Psoas muscle (tissue), 8 donors: ENCODE data around the gene PCDH15. TPM values are rescaled to one million over a fixed set of nuclear protein-coding genes. Genes with fewer than 3 reads are reported as not detected.

ENCODE experiments used
- ATAC-seq, 4 donors: fragments of 200-7000 bp; cut with Tn5 transposase; one replicate each; pipeline ENCODE4 v1.9.1; 2020; ENCODE audit warnings: moderate library complexity in 3 of 4, mild to moderate bottlenecking in 2 of 4
- DNase-seq, 2 donors: peaks; one replicate each; pipeline ENCODE4 v3.0.0-alpha.2; 2020
- H3K27ac ChIP-seq: fragments of 200-600 bp; one replicate; pipeline ENCODE4 v1.8.0; 2022
- H3K27me3 ChIP-seq, 3 donors: fragments of 200-600 bp in 1 of 3; one replicate each; pipeline versions ENCODE4 v1.6.1 to v1.8.0; 2013 to 2022; ENCODE audit warnings: low read length in 2 of 3, mild to moderate bottlenecking in 2 of 3, moderate library complexity in 1 of 3; ENCODE audit not compliant: insufficient read depth in 3 of 3
- H3K36me3 ChIP-seq, 2 donors: fragments of 200-600 bp in 1 of 2; one replicate each; pipeline versions ENCODE4 v1.6.1 to v1.8.0; 2013 to 2022; ENCODE audit warnings: low read depth in 1 of 2, mild to moderate bottlenecking in 1 of 2, moderate library complexity in 1 of 2; ENCODE audit not compliant: insufficient read depth in 1 of 2
- H3K4me1 ChIP-seq: fragments of 200-600 bp; one replicate; pipeline ENCODE4 v1.8.0; 2022
- H3K4me3 ChIP-seq: fragments of 200-600 bp; one replicate; pipeline ENCODE4 v1.8.0; 2022; ENCODE audit warnings: mild to moderate bottlenecking
- H3K9me3 ChIP-seq: fragments of 200-600 bp; one replicate; pipeline ENCODE4 v1.8.0; 2022
- CTCF ChIP-seq: fragments of 200-600 bp; IDR thresholded peaks from one replicate; pipeline ENCODE4 v1.8.0; 2022; ENCODE audit warnings: antibody characterized with exemption
- WGBS, 3 donors: extraction: QIAGEN DNeasy Blood & Tissue Kit; methylation state at CpG; one replicate each; pipeline versions ENCODE4 v1.1.6 to v1.1.7; 2013; 5-methylcytosine and 5-hydroxymethylcytosine counted together
- intact Hi-C, 2 donors: fragments of 100-400 bp; cut with DNase I; formaldehyde crosslinking; loops; one replicate each; pipeline versions ENCODE4 v1.11.0 to v1.14.2; 2022
- polyA plus RNA-seq, 3 donors: library from polyadenylated mRNA; stranded (reverse); fragments of 200-250 nt; gene quantifications; one replicate each; pipeline ENCODE4 v1.2.3, GENCODE V29; 2013
- total RNA-seq, 4 donors: library from RNA; stranded (reverse); fragmentation: NEBNext Ultra II Directional in 2 of 4; extraction: Animal tissue kit (Norgen Biotek cat#: 25700) in 2 of 4; gene quantifications; one replicate each; pipeline versions ENCODE4 v1.2.1 to v1.2.4, GENCODE V29; 2021 to 2023
- donor health status: healthy with polysubstance abuse.
- donor health status: DM: no; HTN: no; CAD: no; lungs with moderate emphysema.
- donor health status: Bipolar disorder and iron deficiency.
- donor health status: healthy.
- donor health status: DM: yes; HTN: yes; CAD: no.
- donor health status: DM: no; HTN: no; CAD: no.
- donor health status: DM: no; HTN: no; CAD: no.
- donor health status: DM: yes; HTN: yes; CAD: no.

The PCDH15 gene
- total and polyA plus RNA-seq, 7 donors = not detected

GRCh38 chr10:54454271-54454670, 346.8 kb downstream of the PCDH15 start:
- DNase-seq (no peak), ATAC-seq (no peak)
- Histone ChIP-seq H3K9me3 (no peaks in the 10 kb centered on the region), H3K4me3 (no peak overlapping the region), H3K4me1 (no peaks in the 10 kb centered on the region), H3K36me3 (no peaks in the 10 kb centered on the region), H3K27ac (no peak overlapping the region), H3K27me3 (no peaks in the 10 kb centered on the region)
- WGBS, 3 donors = 61 to 74% (median 68%) methylated on average over 1 of the region's 1 CpG
- intact Hi-C loops = no loop called here
- no peak for TF ChIP-seq CTCF

DNA sequence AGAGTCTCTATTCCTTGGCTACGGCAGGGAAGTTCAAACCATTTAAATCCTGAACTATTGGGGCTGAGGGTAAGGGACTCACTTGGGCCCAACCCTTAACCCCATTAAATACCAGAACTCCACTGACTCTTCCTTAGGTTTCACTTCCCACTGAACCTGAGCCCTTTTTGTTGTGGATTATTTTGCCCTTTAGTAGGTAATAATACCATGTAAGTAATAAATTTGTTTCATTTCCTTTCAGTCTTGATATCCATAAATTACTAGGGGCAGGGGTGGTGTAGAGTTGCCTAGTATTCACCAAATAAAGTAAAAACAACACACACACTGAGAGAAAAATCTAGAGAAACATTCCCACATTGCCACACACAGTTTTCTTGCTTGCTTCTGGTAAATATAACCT, 352.0 kb downstream of the PCDH15 start:
- no peak for TF ChIP-seq CTCF
- H3K36me3 ChIP-seq = no peaks in the 10 kb centered on the region
- no peaks in the 10 kb centered on the region for H3K9me3 ChIP-seq
- no peaks in the 10 kb centered on the region for H3K27me3 ChIP-seq
- WGBS, 3 donors = 67 to 92% (median 82%) methylated on average over 1 of the region's 1 CpG
- DNase-seq = no peak
- H3K27ac ChIP-seq = no peak overlapping the region
- ATAC-seq = no peak
- no peaks in the 10 kb centered on the region for H3K4me1 ChIP-seq
- intact Hi-C loops = no loop called here
- no peak overlapping the region for H3K4me3 ChIP-seq

DNA sequence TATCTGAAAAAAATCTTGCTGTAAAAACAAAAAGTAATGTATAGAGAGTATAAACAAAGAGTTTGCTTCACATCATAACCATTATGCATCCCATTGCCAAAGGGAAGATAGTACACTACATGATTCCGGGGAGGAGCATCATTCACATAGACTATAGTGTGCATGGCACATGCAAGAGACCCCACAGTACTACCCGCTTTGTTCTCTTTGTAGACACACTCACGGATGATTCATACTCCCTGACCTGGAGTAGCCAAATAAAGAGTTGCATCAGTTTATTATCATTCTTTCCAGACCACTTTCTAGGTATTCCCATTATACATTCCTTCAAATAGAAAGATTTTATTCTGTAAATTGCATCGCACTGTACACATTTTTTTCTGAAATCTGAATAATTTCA, 356.9 kb downstream of the PCDH15 start:
- Histone ChIP-seq H3K9me3 (no peaks in the 10 kb centered on the region), H3K36me3 (no peaks in the 10 kb centered on the region), H3K27me3 (no peaks in the 10 kb centered on the region), H3K4me3 (no peak overlapping the region), H3K27ac (no peak overlapping the region), H3K4me1 (no peaks in the 10 kb centered on the region)
- intact Hi-C loops = no loop called here
- ATAC-seq (no peak), DNase-seq (no peak)
- 67 to 95% (median 67%) methylated on average over 4 of the region's 4 CpGs for WGBS, 3 donors
- no peak for TF ChIP-seq CTCF

- WGBS, 3 donors = 50 to 66% (median 60%) methylated on average over 2 of the region's 2 CpGs
- DNase-seq (no peak), ATAC-seq (no peak)
- H3K9me3 ChIP-seq = no peaks in the 10 kb centered on the region
- no peaks in the 10 kb centered on the region for H3K4me1 ChIP-seq
- H3K36me3 ChIP-seq = no peaks in the 10 kb centered on the region
- intact Hi-C loops = no loop called here
- no peak overlapping the region for H3K27ac ChIP-seq
- TF ChIP-seq CTCF = no peak
- no peaks in the 10 kb centered on the region for H3K27me3 ChIP-seq
- H3K4me3 ChIP-seq = no peak overlapping the region
Measured at GRCh38 chr10:54441275-54441674, 359.8 kb downstream of the PCDH15 start.

GRCh38 chr10:54434782-54435181, 366.2 kb downstream of the PCDH15 start:
- ATAC-seq (no peak), DNase-seq (no peak)
- no peaks in the 10 kb centered on the region for H3K27me3 ChIP-seq
- no peaks in the 10 kb centered on the region for H3K9me3 ChIP-seq
- intact Hi-C loops = no loop called here
- H3K4me3 ChIP-seq = no peak overlapping the region
- H3K27ac ChIP-seq = no peak overlapping the region
- TF ChIP-seq CTCF = no peak
- H3K4me1 ChIP-seq = no peaks in the 10 kb centered on the region
- no peaks in the 10 kb centered on the region for H3K36me3 ChIP-seq
